Endothelial cell of umbilical vein (primary cell): ENCODE data around the gene CPD. TPM values are rescaled to one million over a fixed set of nuclear protein-coding genes. Genes with fewer than 3 reads are reported as not detected.
"Not testable (repeated sequence)": the region's sequence is repeated elsewhere in the genome, so short reads cannot be mapped to it uniquely, and the experiment has no call there.

Source experiments
- BruUV-seq: library from RNA; stranded (reverse); fragments of 400-500 nt; replicated peaks from 2 replicates; lab custom pipeline; 2021; lab: Mats Ljungman, UMichigan
- CTCF ChIA-PET: fragments of 300-600, 350-600 bp; sonication (Branson Sonifier 250); formaldehyde crosslinking; loops from one replicate; lab custom pipeline; 2021; ENCODE audit warnings: antibody characterized with exemption, inconsistent platforms; lab: Charles Lee
- POLR2A ChIA-PET: fragments of 300-600, 350-600 bp; sonication (Branson Sonifier 250); formaldehyde crosslinking; loops from one replicate; lab custom pipeline; 2021; ENCODE audit warnings: antibody characterized with exemption, inconsistent platforms; lab: Charles Lee
- DNase-seq: peaks from one replicate; pipeline ENCODE4 v3.0.0-alpha.2; 2011; ENCODE audit warnings: low read depth, low spot score
- FAIRE-seq: peaks from 2 replicates; lab custom pipeline; 2011; peaks lifted over from hg19 to GRCh38; lab: Jason Lieb, UNC
- H2AFZ ChIP-seq: 2 replicates; pipeline ENCODE4 v1.6.0; 2012; ENCODE audit warnings: low read depth, low read length, control low read depth, inconsistent platforms
- H3K27ac ChIP-seq: 2 replicates; pipeline ENCODE4 v1.5.1; 2011; ENCODE audit warnings: low read depth, mild to moderate bottlenecking, control low read depth, low read length, moderate library complexity; ENCODE audit not compliant: insufficient read depth
- H3K27me3 ChIP-seq, 2 experiments: 2 replicates each; pipeline versions ENCODE4 v1.6.0 to v1.6.1; 2011; ENCODE audit warnings: low read length in 2 of 2, mixed read lengths in 1 of 2; ENCODE audit not compliant: control insufficient read depth in 2 of 2, insufficient read depth in 2 of 2
- H3K36me3 ChIP-seq, 2 experiments: 2 replicates in 1 of 2; 3 replicates in 1 of 2; pipeline ENCODE4 v1.5.1; 2011; ENCODE audit warnings: low read length in 2 of 2, mild to moderate bottlenecking in 1 of 2, moderate library complexity in 1 of 2; ENCODE audit not compliant: control insufficient read depth in 2 of 2, insufficient read depth in 2 of 2; ENCODE audit errors: extremely low read depth in 1 of 2
- H3K4me1 ChIP-seq: 3 replicates; pipeline ENCODE4 v1.5.1; 2011; ENCODE audit warnings: mild to moderate bottlenecking, low read length; ENCODE audit not compliant: control insufficient read depth, insufficient read depth; ENCODE audit errors: extremely low read depth
- H3K4me2 ChIP-seq: 2 replicates; pipeline ENCODE4 v1.6.1; 2011; ENCODE audit warnings: low read length, control low read depth, mixed read lengths; ENCODE audit not compliant: insufficient read depth
- H3K4me3 ChIP-seq, 3 experiments: fragments of 200-600 bp in 1 of 3; sonication (generic), shearing (Covaris generic) in 1 of 3; replicated peaks in 1 of 3; 2 replicates each; pipeline ENCODE4 v1.5.1; 2011 to 2016; ENCODE audit warnings: control low read depth in 3 of 3, low read length in 3 of 3, mild to moderate bottlenecking in 2 of 3, inconsistent platforms in 1 of 3, low read depth in 1 of 3, moderate library complexity in 1 of 3; ENCODE audit not compliant: insufficient read depth in 1 of 3
- H3K79me2 ChIP-seq: 2 replicates; pipeline ENCODE4 v1.6.0; 2012; ENCODE audit warnings: low read length, inconsistent platforms; ENCODE audit not compliant: control insufficient read depth, insufficient read depth
- H3K9ac ChIP-seq: replicated peaks from 2 replicates; pipeline ENCODE3; 2011; ENCODE audit warnings: low read length, control low read depth; ENCODE audit not compliant: insufficient read depth; ENCODE audit errors: extremely low read depth
- H3K9me1 ChIP-seq: replicated peaks from 3 replicates; pipeline ENCODE4 v1.6.0; 2011; ENCODE audit warnings: mild to moderate bottlenecking, low read length; ENCODE audit not compliant: control insufficient read depth, insufficient read depth; ENCODE audit errors: extremely low read depth
- H3K9me3 ChIP-seq: replicated peaks from 2 replicates; pipeline ENCODE4 v1.5.1; 2012; ENCODE audit warnings: low read length, inconsistent platforms; ENCODE audit not compliant: control insufficient read depth, insufficient read depth
- H4K20me1 ChIP-seq: replicated peaks from 2 replicates; pipeline ENCODE3; 2011; ENCODE audit warnings: mild to moderate bottlenecking, low read length; ENCODE audit not compliant: control insufficient read depth, insufficient read depth; ENCODE audit errors: extremely low read depth
- CTCF ChIP-seq, 2 donors: IDR thresholded peaks; 1 replicate in 1 of 2; 2 replicates in 1 of 2; pipeline ENCODE4 v1.5.1; 2011; ENCODE audit warnings: low read length in 2 of 2, mild to moderate bottlenecking in 2 of 2, moderate library complexity in 2 of 2, control low read depth in 1 of 2, inconsistent platforms in 1 of 2, low read depth in 1 of 2; ENCODE audit not compliant: insufficient read depth in 1 of 2; ENCODE audit errors: extremely low read depth in 1 of 2
- EZH2 ChIP-seq: IDR thresholded peaks from 2 replicates; pipeline ENCODE4 v1.6.1; 2012; ENCODE audit warnings: borderline replicate concordance, low read depth, mild to moderate bottlenecking, moderate library complexity, low read length, inconsistent platforms; ENCODE audit not compliant: severe bottlenecking
- FOS ChIP-seq: IDR thresholded peaks from 2 replicates; pipeline ENCODE4 v1.6.1; 2011; ENCODE audit warnings: mild to moderate bottlenecking, low read length, moderate library complexity, borderline replicate concordance; ENCODE audit not compliant: insufficient read depth
- GATA2 ChIP-seq: IDR thresholded peaks from 2 replicates; pipeline ENCODE4 v1.7.0; 2011; ENCODE audit warnings: low read depth, mild to moderate bottlenecking, moderate library complexity, mixed read lengths, low read length; ENCODE audit not compliant: insufficient read length, insufficient read depth
- JUN ChIP-seq: IDR thresholded peaks from 2 replicates; pipeline ENCODE4 v1.6.1; 2011; ENCODE audit warnings: borderline replicate concordance, low read depth; ENCODE audit not compliant: insufficient read length, insufficient read depth
- MYC ChIP-seq: IDR thresholded peaks from one replicate; pipeline ENCODE4 v1.6.1; 2011; ENCODE audit warnings: mild to moderate bottlenecking, low read depth, low read length
- POLR2A ChIP-seq: IDR thresholded peaks from 2 replicates; pipeline ENCODE4 v1.6.1; 2012; ENCODE audit warnings: low read depth, mild to moderate bottlenecking, control low read depth, low read length
- POLR2AphosphoS5 ChIP-seq: IDR thresholded peaks from 2 replicates; pipeline ENCODE4 v1.6.1; 2012; ENCODE audit warnings: low read depth, mild to moderate bottlenecking, control low read depth, low read length, moderate library complexity; ENCODE audit not compliant: insufficient read depth
- dilution Hi-C: fragments of 300-500 bp; cut with MboI; formaldehyde crosslinking; loops from one replicate; pipeline ENCODE4 v1.15.0; 2019; ENCODE audit warnings: low sequenced_read_pairs; ENCODE audit not compliant: extremely low pct_ligation_motif_present
- intact Hi-C: fragments of 100-400 bp; cut with micrococcal nuclease; formaldehyde crosslinking; loops from one replicate; pipeline ENCODE4 v1.10.0; 2022
- polyA plus RNA-seq, 4 experiments: library from polyadenylated mRNA; depleted of rRNA in 3 of 4; stranded (reverse) in 3 of 4; unstranded in 1 of 4; fragments of >200 nt; gene quantifications; 2 replicates each; pipeline versions ENCODE4 v1.2.1 to v1.2.3, GENCODE V29; 2011 to 2012; ENCODE audit warnings: missing spikeins in 1 of 4
- total RNA-seq: library from RNA; stranded (reverse); gene quantifications from 2 replicates; pipeline ENCODE4 v1.2.3, GENCODE V29; 2021
- TF ChIP-seq, protein P1 (sequence below): IDR thresholded peaks from 2 replicates; pipeline ENCODE4 v1.6.1; 2011; ENCODE audit not compliant: insufficient read depth, insufficient read length

Gene CPD
- total and polyA plus RNA-seq, 2 donors (not counting 3 experiments of a cell fraction or from before 2014, with no cell fraction given): 18.3 to 63.6 TPM

GRCh38 chr17:30458371-30458770 lies 79.6 kb downstream of the CPD start:
- no TSS peak for BruUV-seq
- H3K79me2 ChIP-seq: no peaks in the 10 kb centered on the region
- no peak for DNase-seq
- ChIA-PET POLR2A (no interaction called here), CTCF (no interaction called here)
- no peaks in the 10 kb centered on the region for H3K9me3 ChIP-seq
- no peak overlapping the region for H3K4me3 ChIP-seq
- no peak overlapping the region for H3K4me2 ChIP-seq
- dilution Hi-C loops (no loop called here), intact Hi-C loops (no loop called here)
- no peak overlapping the region for H3K9ac ChIP-seq
- no peak overlapping the region for H3K27ac ChIP-seq
- H2AFZ ChIP-seq: no peak overlapping the region
- no peaks in the 10 kb centered on the region for H4K20me1 ChIP-seq
- FAIRE-seq: no peak
- H3K4me1 ChIP-seq: no peaks in the 10 kb centered on the region
- no peaks in the 10 kb centered on the region for H3K27me3 ChIP-seq
- no peak for TF ChIP-seq CTCF (IDR thresholded peaks at IDR 0.05; ENCODE audit: extremely low read depth in 1 of 2, insufficient read depth in 1 of 2, low read depth in 1 of 2, low read length in 2 of 2)
- no peak for TF ChIP-seq GATA2
- no peak for TF ChIP-seq POLR2A
- TF ChIP-seq JUN: no peak
- TF ChIP-seq MYC: no peak
- no peak for TF ChIP-seq POLR2AphosphoS5
- TF ChIP-seq, protein P1, sequence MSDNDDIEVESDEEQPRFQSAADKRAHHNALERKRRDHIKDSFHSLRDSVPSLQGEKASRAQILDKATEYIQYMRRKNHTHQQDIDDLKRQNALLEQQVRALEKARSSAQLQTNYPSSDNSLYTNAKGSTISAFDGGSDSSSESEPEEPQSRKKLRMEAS: no peak
- no peak for TF ChIP-seq EZH2
- TF ChIP-seq FOS: no peak
- H3K36me3 ChIP-seq: peaks cover 1 to 2% of the 10 kb centered on the region in 2 experiments
- H3K9me1 ChIP-seq: no peaks in the 10 kb centered on the region

GRCh38 chr17:30458797-30459413 lies 80.2 kb downstream of the CPD start:
- BruUV-seq, H3K9me3 ChIP-seq, POLR2A ChIA-PET, dilution Hi-C loops, H3K27me3 ChIP-seq, H3K27ac ChIP-seq, DNase-seq, H3K9ac ChIP-seq, intact Hi-C loops, H4K20me1 ChIP-seq, H3K4me1 ChIP-seq, CTCF ChIA-PET, H3K9me1 ChIP-seq, H3K36me3 ChIP-seq, FAIRE-seq, H3K4me2 ChIP-seq, H3K79me2 ChIP-seq, H3K4me3 ChIP-seq, H2AFZ ChIP-seq: not testable (repeated sequence)
